ENCODE data around the gene MAMLD1.

MAMLD1 gene

DNA sequence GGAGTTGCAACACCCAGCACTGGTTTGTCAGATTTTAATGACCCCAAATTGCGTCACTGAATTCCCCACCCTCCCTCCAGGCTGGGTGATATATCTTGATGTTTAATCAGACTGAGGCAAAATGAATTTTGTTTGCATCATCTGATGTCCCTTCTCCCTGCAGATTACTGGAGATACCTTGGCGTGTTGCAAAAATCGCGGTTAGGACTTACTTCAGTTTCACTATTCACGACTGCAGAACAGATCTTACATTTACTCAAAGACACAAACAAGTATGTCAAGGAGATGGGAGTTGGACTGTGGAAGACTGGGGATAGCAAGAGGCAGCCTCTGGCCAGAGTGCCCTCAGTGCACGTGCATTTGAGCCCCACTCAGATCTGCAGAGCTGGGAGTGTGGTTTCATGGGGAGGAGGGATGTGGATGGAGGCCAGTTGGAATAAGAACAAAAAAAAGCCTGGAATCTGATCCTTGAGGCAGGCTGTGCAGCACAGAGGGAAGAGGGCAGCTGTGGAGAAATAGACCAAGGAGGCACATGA lies 113.1 kb downstream of the MAMLD1 start:
- POLR2A ChIA-PET (ENCODE audit: low non-redundant PET) = no interaction called here
- CTCF ChIA-PET = no interaction called here
- DNase-seq (ENCODE audit: low spot score) = no peak

DNA sequence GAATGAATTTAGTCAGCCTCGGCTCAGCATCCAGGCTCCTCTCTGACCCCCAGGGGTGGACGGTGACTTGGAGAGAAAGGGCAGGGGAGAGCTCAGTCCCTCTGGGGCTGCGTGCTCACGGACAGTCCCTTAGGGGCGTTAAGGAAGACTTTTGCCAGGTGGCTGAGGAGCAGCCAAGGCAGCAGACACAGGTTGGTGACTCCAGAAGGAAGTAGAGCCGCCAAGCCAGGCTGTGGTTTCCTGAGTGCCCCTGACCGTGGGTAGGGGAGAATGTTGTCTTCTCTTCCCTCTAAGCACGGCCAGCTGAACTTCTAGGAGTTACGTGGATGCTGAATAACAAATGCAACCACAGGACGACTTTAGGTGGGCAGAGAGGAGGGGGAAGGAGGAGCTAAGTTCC lies 114.3 kb downstream of the MAMLD1 start:
- H3K27ac ChIP-seq = no peak overlapping the region

More for the DNA sequence above, 113.1 kb downstream of the MAMLD1 start:
- no peak overlapping the region for H3K27ac ChIP-seq
- TF ChIP-seq, protein P1, sequence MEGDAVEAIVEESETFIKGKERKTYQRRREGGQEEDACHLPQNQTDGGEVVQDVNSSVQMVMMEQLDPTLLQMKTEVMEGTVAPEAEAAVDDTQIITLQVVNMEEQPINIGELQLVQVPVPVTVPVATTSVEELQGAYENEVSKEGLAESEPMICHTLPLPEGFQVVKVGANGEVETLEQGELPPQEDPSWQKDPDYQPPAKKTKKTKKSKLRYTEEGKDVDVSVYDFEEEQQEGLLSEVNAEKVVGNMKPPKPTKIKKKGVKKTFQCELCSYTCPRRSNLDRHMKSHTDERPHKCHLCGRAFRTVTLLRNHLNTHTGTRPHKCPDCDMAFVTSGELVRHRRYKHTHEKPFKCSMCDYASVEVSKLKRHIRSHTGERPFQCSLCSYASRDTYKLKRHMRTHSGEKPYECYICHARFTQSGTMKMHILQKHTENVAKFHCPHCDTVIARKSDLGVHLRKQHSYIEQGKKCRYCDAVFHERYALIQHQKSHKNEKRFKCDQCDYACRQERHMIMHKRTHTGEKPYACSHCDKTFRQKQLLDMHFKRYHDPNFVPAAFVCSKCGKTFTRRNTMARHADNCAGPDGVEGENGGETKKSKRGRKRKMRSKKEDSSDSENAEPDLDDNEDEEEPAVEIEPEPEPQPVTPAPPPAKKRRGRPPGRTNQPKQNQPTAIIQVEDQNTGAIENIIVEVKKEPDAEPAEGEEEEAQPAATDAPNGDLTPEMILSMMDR (conservative IDR thresholded peaks at IDR 0.05; ENCODE audit: low read depth) = no peak

DNA sequence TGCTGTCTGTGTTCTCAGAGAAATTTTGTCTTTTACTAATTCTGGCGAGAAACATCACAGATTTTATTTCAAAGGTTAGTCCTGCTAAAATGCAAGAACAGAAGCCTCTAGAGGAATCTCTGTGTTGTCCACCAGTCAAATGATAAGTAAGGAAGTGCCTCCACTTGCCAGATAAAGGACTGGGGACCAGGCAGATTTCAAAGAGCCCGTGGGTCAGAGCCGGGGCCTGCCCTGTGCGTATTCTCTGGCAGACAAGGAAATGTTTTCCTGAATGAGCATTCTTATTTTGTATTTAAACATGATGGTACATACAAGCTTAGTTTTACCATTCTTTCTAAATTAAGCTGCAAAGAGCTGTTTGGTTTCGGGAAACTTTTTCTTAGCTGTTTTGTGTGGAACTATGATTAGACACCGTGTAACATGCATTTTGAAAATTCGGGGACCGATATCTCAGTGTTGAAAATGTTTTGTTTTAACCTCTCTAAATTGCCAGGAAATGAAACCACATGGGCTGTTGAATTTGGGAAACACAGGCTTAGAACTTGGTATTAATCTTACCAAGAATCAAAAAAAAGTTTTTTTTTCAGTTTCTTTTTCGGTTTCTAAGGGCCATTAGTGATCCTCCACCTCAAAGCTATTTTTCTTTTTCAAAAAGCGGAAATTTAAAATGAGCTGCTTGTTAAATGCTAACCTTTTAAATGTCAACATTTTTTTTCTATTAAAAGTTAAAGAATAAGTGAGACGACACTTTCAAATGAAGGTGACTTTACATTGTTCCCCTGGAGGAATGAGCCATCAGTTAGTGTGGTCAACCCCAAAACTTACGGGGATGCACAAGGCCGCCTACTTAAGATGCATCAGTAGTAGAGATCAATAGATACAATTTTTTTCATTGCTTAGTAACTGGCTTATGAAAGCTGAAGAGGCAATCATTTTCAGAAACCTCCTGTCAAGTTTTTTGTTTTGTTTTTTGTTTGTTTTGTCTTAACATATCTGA lies 115.7 kb downstream of the MAMLD1 start:
- CTCF ChIA-PET = interaction anchor here (0.7 kb wide), 1 partner anchor 23 kb away, joined by 3 read pairs; no protein-coding TSS in a partner anchor
- H3K27ac ChIP-seq = no peak overlapping the region
- POLR2A ChIA-PET (ENCODE audit: low non-redundant PET) = no interaction called here
- TF ChIP-seq, protein P1 (conservative IDR thresholded peaks at IDR 0.05; ENCODE audit: low read depth) = no peak
- DNase-seq (ENCODE audit: low spot score) = no peak

More for the DNA sequence above, 114.3 kb downstream of the MAMLD1 start:
- POLR2A ChIA-PET (ENCODE audit: low non-redundant PET) = no interaction called here
- CTCF ChIA-PET = no interaction called here
- DNase-seq (ENCODE audit: low spot score) = no peak
- TF ChIP-seq, protein P1 (conservative IDR thresholded peaks at IDR 0.05; ENCODE audit: low read depth) = no peak

DNA sequence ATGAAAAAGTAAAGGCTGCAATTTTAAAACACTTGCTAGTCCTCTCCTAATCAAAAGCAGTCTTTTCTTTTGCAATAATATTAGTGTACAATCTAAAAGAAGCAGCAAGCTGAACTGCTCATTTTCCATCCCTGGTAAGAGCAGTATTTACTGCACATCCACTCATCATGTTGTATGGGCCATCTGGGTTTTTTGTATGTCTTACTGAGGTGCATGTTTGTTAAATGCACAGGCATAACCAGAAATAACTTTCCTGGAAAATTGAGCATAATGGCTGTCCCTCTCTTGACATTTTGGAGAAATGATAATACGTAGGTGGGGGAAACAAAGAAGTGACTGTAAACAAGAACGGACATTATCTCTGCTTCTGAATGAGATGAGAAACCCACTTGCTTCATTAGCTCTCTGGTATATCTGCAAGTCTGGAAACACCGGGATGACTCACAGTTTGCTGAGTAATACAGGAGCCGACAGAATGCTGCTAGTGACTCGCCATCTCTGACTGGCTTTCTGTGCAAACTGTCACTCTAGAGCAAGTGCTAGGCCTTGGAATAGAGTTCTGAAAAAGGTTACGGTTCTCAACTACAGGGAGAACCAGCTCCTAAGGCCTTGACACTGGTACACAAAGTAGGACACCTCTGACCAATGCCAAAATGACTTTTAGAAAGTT lies 119.6 kb downstream of the MAMLD1 start:
- TF ChIP-seq, protein P1 (conservative IDR thresholded peaks at IDR 0.05; ENCODE audit: low read depth) = no peak
- CTCF ChIA-PET = interaction anchor here (0.6 kb wide), 1 partner anchor 13 kb away, joined by 3 read pairs; no protein-coding TSS in a partner anchor
- DNase-seq (ENCODE audit: low spot score) = peak; percentile 63

GRCh38 chrX:150483356-150483985 lies 120.4 kb downstream of the MAMLD1 start:
- no peak overlapping the region for H3K27ac ChIP-seq
- TF ChIP-seq, protein P1 (conservative IDR thresholded peaks at IDR 0.05; ENCODE audit: low read depth) = no peak
- ChIA-PET POLR2A (ENCODE audit: low non-redundant PET) (no interaction called here), CTCF (no interaction called here)
- DNase-seq (ENCODE audit: low spot score) = no peak

More for the DNA sequence above, 119.6 kb downstream of the MAMLD1 start:
- H3K27ac ChIP-seq = no peak overlapping the region
- POLR2A ChIA-PET (ENCODE audit: low non-redundant PET) = no interaction called here

DNA sequence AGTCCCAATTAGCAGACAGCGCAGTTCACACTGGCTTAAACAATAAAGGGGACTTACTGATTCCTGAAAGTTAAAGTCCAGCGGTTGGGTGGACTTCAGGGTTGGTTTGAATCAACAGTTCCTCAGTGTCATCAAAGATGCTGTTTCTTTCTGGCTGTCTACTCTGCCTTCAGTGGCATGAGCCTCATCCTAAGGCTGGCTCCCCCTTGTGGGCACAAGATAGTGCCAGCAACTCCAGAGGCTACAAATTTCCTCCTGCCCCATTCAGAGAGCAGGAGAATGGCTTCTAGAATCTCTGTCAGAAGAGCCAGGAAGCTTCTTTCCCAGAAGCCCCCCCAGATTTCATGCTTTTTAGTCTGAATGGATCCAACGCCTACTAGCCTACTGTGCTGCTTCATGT lies 122.9 kb downstream of the MAMLD1 start:
- TF ChIP-seq, protein P1 (conservative IDR thresholded peaks at IDR 0.05; ENCODE audit: low read depth) = no peak
- no peak overlapping the region for H3K27ac ChIP-seq
- CTCF ChIA-PET = interaction anchor here (0.7 kb wide), 3 partner anchors 73 to 508 kb away, joined by 3 to 5 read pairs (median 3); no protein-coding TSS in a partner anchor
- peak; percentile 17 for DNase-seq (ENCODE audit: low spot score)
- POLR2A ChIA-PET (ENCODE audit: low non-redundant PET) = no interaction called here

Measured in RWPE1 (cell line).